Measurements from ENCODE around the gene SRP54.
"Not testable (repeated sequence)": the region's sequence is repeated elsewhere in the genome, so short reads cannot be mapped to it uniquely, and the experiment has no call there.

SRP54 gene

GRCh38 chr14:35001621-35002020 lies 18.8 kb downstream of the SRP54 start:
- no peak overlapping the region for H3K4me3 ChIP-seq (ENCODE audit: insufficient read depth, low read depth, low read length, poor library complexity, severe bottlenecking)
- peaks cover 23% of the 10 kb centered on the region for H3K36me3 ChIP-seq (ENCODE audit: control insufficient read depth, insufficient read depth, low read length)
- DNase-seq: no peak
- no peaks in the 10 kb centered on the region for H3K27me3 ChIP-seq (replicated peaks; ENCODE audit: control insufficient read depth, insufficient read depth, low read length, poor library complexity, severe bottlenecking)
- no peaks in the 10 kb centered on the region for H3K4me1 ChIP-seq (ENCODE audit: control insufficient read depth, insufficient read depth, low read length, poor library complexity, severe bottlenecking)
- H3K27ac ChIP-seq (ENCODE audit: insufficient read depth, low read length, poor library complexity, severe bottlenecking): no peak overlapping the region
- no peaks in the 10 kb centered on the region for H3K9me3 ChIP-seq (ENCODE audit: control insufficient read depth, low read length)

- Histone ChIP-seq H3K36me3 (ENCODE audit: control insufficient read depth, insufficient read depth, low read length) (peaks cover 28% of the 10 kb centered on the region), H3K27me3 (replicated peaks; ENCODE audit: control insufficient read depth, insufficient read depth, low read length, poor library complexity, severe bottlenecking) (no peaks in the 10 kb centered on the region), H3K4me1 (ENCODE audit: control insufficient read depth, insufficient read depth, low read length, poor library complexity, severe bottlenecking) (no peaks in the 10 kb centered on the region), H3K4me3 (ENCODE audit: insufficient read depth, low read depth, low read length, poor library complexity, severe bottlenecking) (no peak overlapping the region), H3K9me3 (ENCODE audit: control insufficient read depth, low read length) (no peaks in the 10 kb centered on the region), H3K27ac (ENCODE audit: insufficient read depth, low read length, poor library complexity, severe bottlenecking) (no peak overlapping the region)
- no peak for DNase-seq
These were observed 22.0 kb downstream of the SRP54 start for GRCh38 chr14:35004839-35005238.

GRCh38 chr14:35016568-35016967 lies 33.8 kb downstream of the SRP54 start:
- no peak for DNase-seq
- H3K36me3 ChIP-seq (ENCODE audit: control insufficient read depth, insufficient read depth, low read length): peaks cover 57% of the 10 kb centered on the region
- no peak overlapping the region for H3K4me3 ChIP-seq (ENCODE audit: insufficient read depth, low read depth, low read length, poor library complexity, severe bottlenecking)
- H3K27me3 ChIP-seq (replicated peaks; ENCODE audit: control insufficient read depth, insufficient read depth, low read length, poor library complexity, severe bottlenecking): no peaks in the 10 kb centered on the region
- H3K27ac ChIP-seq (ENCODE audit: insufficient read depth, low read length, poor library complexity, severe bottlenecking): no peak overlapping the region
- H3K4me1 ChIP-seq (ENCODE audit: control insufficient read depth, insufficient read depth, low read length, poor library complexity, severe bottlenecking): no peaks in the 10 kb centered on the region
- H3K9me3 ChIP-seq (ENCODE audit: control insufficient read depth, low read length): no peaks in the 10 kb centered on the region

GRCh38 chr14:35020713-35021112 lies 37.9 kb downstream of the SRP54 start:
- Histone ChIP-seq H3K9me3 (ENCODE audit: control insufficient read depth, low read length) (no peaks in the 10 kb centered on the region), H3K4me1 (ENCODE audit: control insufficient read depth, insufficient read depth, low read length, poor library complexity, severe bottlenecking) (no peaks in the 10 kb centered on the region), H3K27me3 (replicated peaks; ENCODE audit: control insufficient read depth, insufficient read depth, low read length, poor library complexity, severe bottlenecking) (no peaks in the 10 kb centered on the region), H3K4me3 (ENCODE audit: insufficient read depth, low read depth, low read length, poor library complexity, severe bottlenecking) (no peak overlapping the region), H3K27ac (ENCODE audit: insufficient read depth, low read length, poor library complexity, severe bottlenecking) (no peak overlapping the region), H3K36me3 (ENCODE audit: control insufficient read depth, insufficient read depth, low read length) (peaks cover 55% of the 10 kb centered on the region)
- no peak for DNase-seq

- no peaks in the 10 kb centered on the region for H3K27me3 ChIP-seq (replicated peaks; ENCODE audit: control insufficient read depth, insufficient read depth, low read length, poor library complexity, severe bottlenecking)
- DNase-seq: no peak
- no peak overlapping the region for H3K4me3 ChIP-seq (ENCODE audit: insufficient read depth, low read depth, low read length, poor library complexity, severe bottlenecking)
- no peak overlapping the region for H3K27ac ChIP-seq (ENCODE audit: insufficient read depth, low read length, poor library complexity, severe bottlenecking)
- H3K4me1 ChIP-seq (ENCODE audit: control insufficient read depth, insufficient read depth, low read length, poor library complexity, severe bottlenecking): no peaks in the 10 kb centered on the region
- H3K9me3 ChIP-seq (ENCODE audit: control insufficient read depth, low read length): no peaks in the 10 kb centered on the region
- peaks cover 27% of the 10 kb centered on the region for H3K36me3 ChIP-seq (ENCODE audit: control insufficient read depth, insufficient read depth, low read length)
These were observed 45.6 kb downstream of the SRP54 start for GRCh38 chr14:35028435-35028834.

GRCh38 chr14:35032562-35032961 lies 49.8 kb downstream of the SRP54 start:
- H3K9me3 ChIP-seq (ENCODE audit: control insufficient read depth, low read length): peaks cover 10% of the 10 kb centered on the region
- H3K27me3 ChIP-seq (replicated peaks; ENCODE audit: control insufficient read depth, insufficient read depth, low read length, poor library complexity, severe bottlenecking): no peaks in the 10 kb centered on the region
- no peak overlapping the region for H3K4me3 ChIP-seq (ENCODE audit: insufficient read depth, low read depth, low read length, poor library complexity, severe bottlenecking)
- DNase-seq: no peak
- H3K36me3 ChIP-seq (ENCODE audit: control insufficient read depth, insufficient read depth, low read length): peaks cover 10% of the 10 kb centered on the region
- no peak overlapping the region for H3K27ac ChIP-seq (ENCODE audit: insufficient read depth, low read length, poor library complexity, severe bottlenecking)
- H3K4me1 ChIP-seq (ENCODE audit: control insufficient read depth, insufficient read depth, low read length, poor library complexity, severe bottlenecking): no peaks in the 10 kb centered on the region

GRCh38 chr14:35034440-35034833 lies 51.6 kb downstream of the SRP54 start:
- DNase-seq: no peak
- no peak overlapping the region for H3K4me3 ChIP-seq (ENCODE audit: insufficient read depth, low read depth, low read length, poor library complexity, severe bottlenecking)
- H3K9me3 ChIP-seq (ENCODE audit: control insufficient read depth, low read length): peaks cover 10% of the 10 kb centered on the region
- H3K36me3 ChIP-seq (ENCODE audit: control insufficient read depth, insufficient read depth, low read length): peaks cover 2% of the 10 kb centered on the region
- H3K27me3 ChIP-seq (replicated peaks; ENCODE audit: control insufficient read depth, insufficient read depth, low read length, poor library complexity, severe bottlenecking): no peaks in the 10 kb centered on the region
- H3K27ac ChIP-seq (ENCODE audit: insufficient read depth, low read length, poor library complexity, severe bottlenecking): no peak overlapping the region
- H3K4me1 ChIP-seq (ENCODE audit: control insufficient read depth, insufficient read depth, low read length, poor library complexity, severe bottlenecking): no peaks in the 10 kb centered on the region

- not testable (repeated sequence) for H3K27ac ChIP-seq (ENCODE audit: insufficient read depth, low read length, poor library complexity, severe bottlenecking); H3K9me3 ChIP-seq (ENCODE audit: control insufficient read depth, low read length); H3K27me3 ChIP-seq (replicated peaks; ENCODE audit: control insufficient read depth, insufficient read depth, low read length, poor library complexity, severe bottlenecking); H3K4me1 ChIP-seq (ENCODE audit: control insufficient read depth, insufficient read depth, low read length, poor library complexity, severe bottlenecking); H3K4me3 ChIP-seq (ENCODE audit: insufficient read depth, low read depth, low read length, poor library complexity, severe bottlenecking); H3K36me3 ChIP-seq (ENCODE audit: control insufficient read depth, insufficient read depth, low read length); DNase-seq
These were observed 52.3 kb downstream of the SRP54 start for GRCh38 chr14:35034944-35035554.

GRCh38 chr14:35038312-35038711 lies 55.5 kb downstream of the SRP54 start:
- H3K9me3 ChIP-seq (ENCODE audit: control insufficient read depth, low read length); H3K27me3 ChIP-seq (replicated peaks; ENCODE audit: control insufficient read depth, insufficient read depth, low read length, poor library complexity, severe bottlenecking); H3K4me1 ChIP-seq (ENCODE audit: control insufficient read depth, insufficient read depth, low read length, poor library complexity, severe bottlenecking); H3K36me3 ChIP-seq (ENCODE audit: control insufficient read depth, insufficient read depth, low read length); DNase-seq; H3K4me3 ChIP-seq (ENCODE audit: insufficient read depth, low read depth, low read length, poor library complexity, severe bottlenecking); H3K27ac ChIP-seq (ENCODE audit: insufficient read depth, low read length, poor library complexity, severe bottlenecking): not testable (repeated sequence)

GRCh38 chr14:35042632-35043031 lies 59.8 kb downstream of the SRP54 start:
- Histone ChIP-seq H3K9me3 (ENCODE audit: control insufficient read depth, low read length) (no peaks in the 10 kb centered on the region), H3K36me3 (ENCODE audit: control insufficient read depth, insufficient read depth, low read length) (no peaks in the 10 kb centered on the region), H3K4me3 (ENCODE audit: insufficient read depth, low read depth, low read length, poor library complexity, severe bottlenecking) (no peak overlapping the region), H3K27me3 (replicated peaks; ENCODE audit: control insufficient read depth, insufficient read depth, low read length, poor library complexity, severe bottlenecking) (no peaks in the 10 kb centered on the region), H3K4me1 (ENCODE audit: control insufficient read depth, insufficient read depth, low read length, poor library complexity, severe bottlenecking) (peaks cover 7% of the 10 kb centered on the region), H3K27ac (ENCODE audit: insufficient read depth, low read length, poor library complexity, severe bottlenecking) (no peak overlapping the region)
- DNase-seq: no peak

All from effector memory CD4-positive, alpha-beta T cell (primary cell).